ENCODE data around the gene ACBD6. TPM values are rescaled to one million over a fixed set of nuclear protein-coding genes. Genes with fewer than 3 reads are reported as not detected.

The ACBD6 gene
- total and polyA plus RNA-seq, 7 donors, result 12.6 to 20.4 (median 17.3) TPM

DNA sequence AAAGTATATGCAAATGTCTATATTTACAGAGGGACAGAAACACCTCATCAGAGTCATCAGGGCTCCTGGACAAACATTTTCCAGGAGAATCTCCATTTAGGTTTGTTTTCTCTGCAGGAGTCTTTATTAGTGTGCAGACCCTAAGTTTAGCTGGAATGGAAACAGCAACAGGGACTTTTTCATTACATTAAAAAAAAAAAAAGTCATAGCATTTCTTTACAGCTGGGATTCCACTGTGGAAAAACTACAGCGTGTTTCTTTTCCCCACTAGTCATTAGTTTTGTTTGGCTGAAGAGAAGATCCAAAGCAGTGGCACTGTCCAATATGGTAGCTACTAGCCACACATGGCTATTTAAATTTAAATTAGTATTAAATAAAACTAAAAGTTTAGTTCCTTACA is 222.7 kb downstream of the ACBD6 start:
- ATAC-seq (no peak), DNase-seq (no peak)
- Histone ChIP-seq H3K27me3 (ENCODE audit: insufficient read depth in 3 of 3, low read length in 2 of 3) (no peaks in the 10 kb centered on the region), H3K4me1 (peaks cover 6% of the 10 kb centered on the region), H3K27ac (no peak overlapping the region), H3K9me3 (no peaks in the 10 kb centered on the region), H3K4me3 (no peak overlapping the region), H3K36me3 (ENCODE audit: insufficient read depth in 1 of 2, low read depth in 1 of 2) (peaks cover 3 to 5% of the 10 kb centered on the region in 2 donors)
- WGBS, 3 donors, result 96 to 100% (median 97%) methylated on average over 1 of the region's 1 CpG
- intact Hi-C loops (cut with DNase I), result no loop called here
- TF ChIP-seq, protein P1, sequence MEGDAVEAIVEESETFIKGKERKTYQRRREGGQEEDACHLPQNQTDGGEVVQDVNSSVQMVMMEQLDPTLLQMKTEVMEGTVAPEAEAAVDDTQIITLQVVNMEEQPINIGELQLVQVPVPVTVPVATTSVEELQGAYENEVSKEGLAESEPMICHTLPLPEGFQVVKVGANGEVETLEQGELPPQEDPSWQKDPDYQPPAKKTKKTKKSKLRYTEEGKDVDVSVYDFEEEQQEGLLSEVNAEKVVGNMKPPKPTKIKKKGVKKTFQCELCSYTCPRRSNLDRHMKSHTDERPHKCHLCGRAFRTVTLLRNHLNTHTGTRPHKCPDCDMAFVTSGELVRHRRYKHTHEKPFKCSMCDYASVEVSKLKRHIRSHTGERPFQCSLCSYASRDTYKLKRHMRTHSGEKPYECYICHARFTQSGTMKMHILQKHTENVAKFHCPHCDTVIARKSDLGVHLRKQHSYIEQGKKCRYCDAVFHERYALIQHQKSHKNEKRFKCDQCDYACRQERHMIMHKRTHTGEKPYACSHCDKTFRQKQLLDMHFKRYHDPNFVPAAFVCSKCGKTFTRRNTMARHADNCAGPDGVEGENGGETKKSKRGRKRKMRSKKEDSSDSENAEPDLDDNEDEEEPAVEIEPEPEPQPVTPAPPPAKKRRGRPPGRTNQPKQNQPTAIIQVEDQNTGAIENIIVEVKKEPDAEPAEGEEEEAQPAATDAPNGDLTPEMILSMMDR (IDR thresholded peaks at IDR 0.05), result no peak

DNA sequence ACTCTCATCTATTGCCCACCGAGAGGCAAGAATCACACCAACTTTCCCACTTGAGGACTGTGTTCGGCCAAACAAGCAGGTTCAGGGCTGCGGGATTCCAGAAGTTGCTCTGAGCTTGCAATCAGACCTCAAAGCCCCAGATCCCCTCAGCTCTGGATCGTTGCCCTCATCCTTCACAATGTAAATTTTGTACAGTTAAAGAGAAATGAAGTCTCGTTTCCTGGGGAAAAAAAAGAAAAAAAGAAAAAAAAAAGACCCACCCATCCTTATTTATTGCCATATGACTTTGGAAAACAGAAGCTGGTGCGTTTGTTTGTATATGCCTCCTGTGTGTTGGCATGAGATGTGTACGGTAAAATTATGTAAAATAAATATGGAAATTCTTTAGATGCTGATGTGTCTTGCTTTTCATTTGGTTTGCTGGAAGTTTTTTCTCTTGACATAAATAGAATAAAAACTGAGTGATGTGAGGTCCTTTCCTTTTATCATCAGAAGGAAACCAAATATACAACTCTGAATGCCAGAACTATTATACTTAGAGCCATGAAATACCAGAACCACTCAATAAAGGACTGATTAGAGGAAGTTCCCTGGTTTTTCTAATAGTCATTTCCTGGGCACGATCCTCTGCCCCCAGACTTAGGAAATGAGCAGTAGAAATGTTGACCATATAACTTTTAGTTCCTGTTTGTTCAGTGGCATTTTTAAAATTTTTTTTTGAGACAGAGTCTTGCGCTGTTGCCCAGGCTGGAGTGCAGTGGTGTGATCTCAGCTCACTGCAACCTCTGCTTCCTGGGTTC is 223.6 kb downstream of the ACBD6 start:
- 88 to 90% (median 90%) methylated on average over 9 of the region's 9 CpGs for WGBS, 3 donors
- ATAC-seq, result no peak
- H3K27ac ChIP-seq, result no peak overlapping the region

DNA sequence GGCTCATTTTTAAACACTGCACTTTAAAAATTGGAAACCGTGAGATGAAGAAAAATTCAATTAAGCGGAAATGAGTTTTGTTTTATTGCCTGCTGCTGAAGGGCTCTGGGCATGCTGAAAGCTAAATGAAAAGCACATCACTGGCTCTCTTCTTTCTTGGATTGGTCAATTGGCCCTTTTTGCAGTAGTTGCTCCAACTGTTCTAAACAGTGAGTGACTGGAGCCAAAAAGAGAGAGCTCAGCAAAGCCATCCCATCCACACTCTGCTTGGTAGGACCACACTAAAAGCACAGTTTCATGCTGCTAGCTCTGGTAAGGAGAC is 224.2 kb downstream of the ACBD6 start:
- WGBS, 3 donors, result 74 to 82% (median 74%) methylated on average over 2 of the region's 2 CpGs
- TF ChIP-seq, protein P1 (IDR thresholded peaks at IDR 0.05), result no peak
- Histone ChIP-seq H3K4me1 (peaks cover 6% of the 10 kb centered on the region), H3K27ac (no peak overlapping the region), H3K4me3 (no peak overlapping the region), H3K27me3 (ENCODE audit: insufficient read depth in 3 of 3, low read length in 2 of 3) (no peaks in the 10 kb centered on the region), H3K36me3 (ENCODE audit: insufficient read depth in 1 of 2, low read depth in 1 of 2) (peaks cover 0 to 5% of the 10 kb centered on the region in 2 donors), H3K9me3 (no peaks in the 10 kb centered on the region)
- intact Hi-C loops (cut with DNase I), result no loop called here
- ATAC-seq (no peak), DNase-seq (no peak)

More for the DNA sequence above, 223.6 kb downstream of the ACBD6 start:
- TF ChIP-seq, protein P1 (IDR thresholded peaks at IDR 0.05), result no peak
- Histone ChIP-seq H3K4me3 (no peak overlapping the region), H3K27me3 (ENCODE audit: insufficient read depth in 3 of 3, low read length in 2 of 3) (no peaks in the 10 kb centered on the region), H3K36me3 (ENCODE audit: insufficient read depth in 1 of 2, low read depth in 1 of 2) (peaks cover 0 to 5% of the 10 kb centered on the region in 2 donors), H3K4me1 (peaks cover 6% of the 10 kb centered on the region), H3K9me3 (no peaks in the 10 kb centered on the region)
- intact Hi-C loops (cut with DNase I), result no loop called here
- no peak for DNase-seq

DNA sequence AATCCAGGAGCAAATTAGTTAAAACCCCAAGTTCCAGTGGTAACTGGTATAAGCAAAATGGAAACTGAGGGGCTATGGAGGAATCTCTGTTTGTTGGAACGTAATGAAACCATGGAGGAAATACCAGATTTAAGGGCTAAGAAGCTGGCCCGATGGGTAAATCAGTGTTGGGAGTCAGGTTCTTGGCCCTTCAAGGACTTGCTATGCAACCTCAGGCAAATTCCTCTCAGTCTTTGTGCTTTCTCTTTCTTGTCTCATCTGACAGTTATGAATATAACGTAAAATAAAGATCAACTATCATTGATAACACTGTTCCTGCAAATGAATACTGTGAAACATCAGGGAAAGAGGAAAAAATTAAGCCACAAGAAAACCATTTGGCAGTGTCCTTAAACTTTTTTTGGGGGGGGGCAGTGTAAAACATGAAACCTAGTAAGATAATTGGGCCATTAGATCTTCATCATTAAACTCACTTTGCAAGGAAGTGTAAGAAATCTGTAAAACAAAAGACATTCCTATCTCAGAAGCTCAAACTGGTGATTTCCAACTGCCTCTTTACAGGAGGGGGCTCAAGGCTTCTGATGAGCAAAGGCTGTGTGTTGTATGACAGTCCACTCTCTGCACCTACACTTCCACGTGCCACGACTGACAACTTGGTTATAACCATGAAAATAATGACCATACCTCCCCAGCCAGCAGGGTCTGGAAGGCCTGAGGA is 224.7 kb downstream of the ACBD6 start:
- Histone ChIP-seq H3K9me3 (no peaks in the 10 kb centered on the region), H3K36me3 (ENCODE audit: insufficient read depth in 1 of 2, low read depth in 1 of 2) (peaks cover 0 to 5% of the 10 kb centered on the region in 2 donors), H3K27ac (no peak overlapping the region), H3K4me3 (no peak overlapping the region), H3K27me3 (ENCODE audit: insufficient read depth in 3 of 3, low read length in 2 of 3) (no peaks in the 10 kb centered on the region), H3K4me1 (peaks cover 6% of the 10 kb centered on the region)
- TF ChIP-seq, protein P1 (IDR thresholded peaks at IDR 0.05), result no peak
- intact Hi-C loops (cut with DNase I), result no loop called here
- 77 to 86% (median 80%) methylated on average over 5 of the region's 5 CpGs for WGBS, 3 donors
- ATAC-seq, result no peak
- no peak for DNase-seq
